HG03354 (cell line): Measurements from ENCODE around the gene EHF.
A peak's percentile ranks its signal among the peaks of the same experiment; 100 is the strongest.

Source experiments
- ATAC-seq: cut with Tn5 transposase; IDR thresholded peaks from one replicate; pipeline ENCODE4 v1.9.1; 2021; ENCODE audit warnings: mild to moderate bottlenecking; ENCODE audit not compliant: unreplicated experiment, poor library complexity, severe bottlenecking

The EHF gene

DNA sequence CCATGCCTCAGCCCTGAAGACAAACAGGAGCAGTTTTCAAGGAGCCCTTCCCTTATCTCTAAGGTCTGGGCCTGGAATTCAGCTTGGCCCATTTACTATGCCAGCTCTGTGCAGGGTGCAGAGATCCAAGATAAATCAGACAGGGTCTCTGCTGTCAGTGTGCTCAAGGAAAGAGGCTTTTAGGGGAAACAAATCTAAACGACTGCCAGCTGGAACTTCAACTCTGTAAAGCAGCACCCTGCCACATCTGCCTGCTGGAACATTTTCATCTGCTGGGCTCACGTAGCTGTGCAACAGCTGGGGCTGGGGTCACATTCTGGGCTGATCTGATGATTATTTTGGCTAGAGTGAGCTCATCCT, 19.8 kb upstream of the EHF start:
- ATAC-seq, result no peak

DNA sequence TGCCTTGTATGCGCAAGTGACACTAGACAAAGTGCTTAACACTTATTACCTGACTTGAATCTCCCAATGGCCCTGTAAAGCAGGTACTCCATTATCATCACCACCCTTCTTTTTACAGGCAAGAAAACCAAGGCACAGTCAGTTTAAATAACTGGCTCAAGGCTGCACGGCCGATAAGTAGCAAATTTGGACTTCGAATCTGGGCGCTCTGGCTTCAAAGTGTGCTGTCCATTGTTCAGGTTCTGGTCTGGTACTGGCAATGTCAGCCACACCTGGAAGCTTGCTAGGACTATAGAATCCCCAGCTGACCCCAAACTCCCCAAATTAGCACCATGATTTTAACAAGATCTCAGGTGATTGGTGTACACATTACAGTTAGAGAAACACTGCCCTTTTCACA, 19.3 kb upstream of the EHF start:
- ATAC-seq, result no peak

DNA sequence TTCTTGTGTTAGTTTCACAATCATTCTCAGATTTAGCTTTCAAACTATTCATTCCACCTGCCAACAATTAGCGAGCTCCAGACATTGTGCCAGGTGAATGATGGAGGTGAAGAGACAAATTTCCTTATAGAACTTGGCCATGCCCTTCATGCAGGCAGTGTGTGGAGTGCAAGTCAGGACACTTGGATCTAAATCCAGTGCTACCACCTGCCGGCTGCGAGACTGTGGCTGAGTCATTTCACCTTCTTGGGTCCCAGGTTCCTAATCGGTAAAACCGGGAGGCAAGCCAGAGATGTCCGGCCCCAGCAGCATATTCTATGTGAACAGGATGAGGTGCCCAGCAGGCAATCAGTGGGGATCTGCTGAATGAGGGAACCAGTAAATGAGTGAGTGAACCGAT, 18.6 kb upstream of the EHF start:
- ATAC-seq, result no peak

DNA sequence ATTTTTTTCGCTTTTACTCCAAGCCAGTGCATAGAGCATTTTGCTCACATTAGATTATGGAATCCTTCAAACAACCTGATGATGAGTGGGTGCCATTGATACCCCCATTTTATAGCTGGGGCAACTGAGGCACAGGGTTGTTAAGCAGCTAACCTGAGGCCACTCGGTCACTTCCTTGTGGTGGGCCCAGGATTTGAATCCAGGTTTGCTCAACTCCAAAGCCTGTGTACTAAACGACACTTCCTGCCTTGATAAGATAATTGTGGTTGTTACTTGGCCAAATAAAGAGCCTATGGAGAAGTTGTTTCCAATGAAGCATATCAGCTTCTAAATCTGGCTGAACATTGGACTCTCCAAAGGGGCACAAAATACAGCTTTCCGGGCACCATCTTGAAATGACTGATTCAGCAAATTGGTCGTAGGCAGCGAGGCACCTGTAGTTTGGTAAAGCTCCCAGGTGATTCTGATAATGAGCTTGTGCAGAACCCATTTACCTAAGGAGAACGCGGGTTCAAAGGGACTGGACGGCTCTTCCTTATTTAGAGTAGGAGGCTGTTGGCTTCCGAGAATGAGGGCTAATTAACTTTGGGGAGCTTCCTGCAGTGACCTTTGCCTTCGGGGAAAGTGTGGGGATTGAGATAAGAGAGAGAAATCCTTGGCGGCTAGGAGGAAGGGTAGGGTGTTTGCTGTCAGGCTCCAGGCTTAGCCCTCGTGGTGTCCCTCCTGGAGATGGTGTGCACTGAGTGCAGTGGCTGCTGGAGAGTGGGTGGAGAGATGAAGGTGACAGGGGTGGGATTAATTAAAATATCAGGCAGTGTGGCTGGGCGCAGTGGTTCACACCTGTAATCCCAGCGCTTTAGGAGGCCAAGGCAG, 17.5 kb upstream of the EHF start:
- ATAC-seq, result no peak

DNA sequence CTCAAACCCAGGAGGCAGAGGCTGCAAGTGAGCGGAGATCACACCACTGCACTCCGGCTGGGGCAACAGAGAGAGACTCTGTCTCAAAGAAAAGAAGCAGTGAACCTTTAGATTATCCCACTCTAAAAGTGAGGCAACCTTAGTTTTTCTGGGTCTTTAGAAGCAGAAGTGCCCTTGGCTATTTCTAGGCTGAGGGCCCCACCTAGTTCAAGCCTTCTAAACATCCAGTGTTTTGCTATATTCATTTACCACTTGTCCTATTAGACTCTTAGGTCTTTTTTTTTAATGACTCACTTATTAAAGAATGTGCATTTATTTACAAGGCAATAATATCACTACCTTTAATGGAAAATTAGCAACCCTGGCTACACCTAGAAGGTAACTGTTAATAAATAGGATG, 16.7 kb upstream of the EHF start:
- ATAC-seq, result no peak

DNA sequence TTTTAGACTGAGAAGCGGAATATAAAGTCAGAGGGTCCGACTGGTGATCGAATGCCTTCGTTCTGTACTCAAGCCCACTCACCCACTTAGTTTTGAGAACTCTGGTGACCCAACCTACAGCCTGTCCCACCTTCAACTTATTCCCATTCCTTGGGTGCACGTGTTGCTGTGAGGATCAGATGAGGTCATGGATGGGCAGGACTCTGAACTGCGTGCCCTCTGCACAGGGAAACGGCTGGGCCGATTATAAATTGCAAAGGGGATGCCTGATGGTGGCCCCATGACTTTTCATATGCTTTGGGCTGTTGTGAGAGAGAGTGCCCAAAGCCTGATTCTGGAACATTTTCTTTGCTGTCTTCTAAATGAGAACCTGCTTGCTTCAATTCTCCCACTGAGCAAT, 16.0 kb upstream of the EHF start:
- ATAC-seq, result no peak

DNA sequence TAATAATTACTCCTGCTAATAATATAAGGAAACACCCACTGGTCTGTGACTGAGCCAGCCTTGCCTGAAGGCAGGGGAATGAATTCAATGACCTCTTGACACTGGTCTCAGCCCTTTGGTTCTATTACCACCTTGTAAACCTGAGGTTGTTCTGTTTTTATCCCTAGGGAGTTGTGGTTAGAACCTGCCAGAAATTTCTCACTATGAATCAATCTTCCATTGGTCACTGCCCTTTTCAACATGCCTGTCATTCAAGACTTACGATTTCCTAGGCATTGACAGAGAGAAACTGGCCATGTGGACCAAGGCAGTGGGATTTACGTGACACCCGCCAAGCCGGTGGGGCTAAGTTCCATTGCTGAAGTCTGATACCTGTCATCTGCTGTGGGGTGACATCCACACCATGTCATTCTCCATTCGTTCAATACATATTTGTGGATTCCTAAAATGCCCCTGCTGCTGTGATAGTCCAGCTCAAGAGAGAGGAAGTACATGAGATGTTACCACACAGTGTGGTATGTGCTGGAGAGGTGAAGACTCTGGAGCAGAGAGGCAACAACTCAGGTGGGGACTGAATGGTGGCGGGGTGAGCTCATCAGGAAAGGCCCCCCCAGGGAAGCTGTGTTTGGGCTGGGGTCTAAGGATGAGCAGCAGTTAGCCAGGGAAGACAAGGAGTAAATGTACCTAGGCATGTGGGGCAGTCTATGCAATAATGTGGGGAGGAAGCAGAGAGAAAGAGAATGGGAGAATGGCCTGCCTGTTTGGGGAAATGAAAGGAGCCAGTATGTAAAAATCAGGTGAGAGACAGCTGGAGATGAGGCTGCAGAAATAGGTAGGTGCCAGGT, 15.2 kb upstream of the EHF start:
- no peak for ATAC-seq

DNA sequence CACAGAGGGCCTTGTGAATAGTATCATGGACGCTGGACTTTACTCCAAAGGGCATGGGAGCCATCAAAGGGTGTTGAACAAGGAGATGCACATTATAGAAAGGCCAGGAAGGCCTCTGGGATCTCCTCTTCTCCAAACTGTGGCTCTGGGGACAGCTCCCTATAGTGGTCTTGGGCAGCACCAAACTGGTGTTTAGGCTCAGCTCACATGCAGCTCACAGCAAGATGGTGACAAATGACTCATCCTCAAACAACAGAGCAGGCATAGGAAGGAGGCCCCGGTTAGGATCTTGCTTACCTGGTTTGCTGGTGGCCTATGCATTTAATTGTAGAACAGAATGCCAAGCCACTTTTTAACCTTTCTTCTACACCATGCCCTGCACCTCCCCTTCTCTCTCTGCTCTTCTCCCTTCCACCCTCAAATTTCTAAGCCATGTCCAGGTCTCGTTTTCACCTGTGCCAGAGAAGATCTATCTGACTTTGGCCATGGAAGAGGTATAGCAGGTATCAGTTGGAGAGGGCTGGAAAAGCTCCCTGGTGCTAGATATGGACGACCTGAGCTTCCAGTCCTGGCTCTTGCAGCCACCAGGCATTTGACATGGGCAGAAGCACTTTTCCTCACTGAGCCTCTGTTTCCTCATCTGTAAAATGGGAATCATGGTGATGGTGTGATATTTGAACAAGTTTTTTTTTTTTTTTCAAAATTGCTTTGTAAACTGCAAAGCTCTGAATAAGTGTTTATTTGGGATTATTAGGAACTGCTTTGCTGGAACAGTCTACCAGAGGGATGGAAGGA, 14.4 kb upstream of the EHF start:
- no peak for ATAC-seq

DNA sequence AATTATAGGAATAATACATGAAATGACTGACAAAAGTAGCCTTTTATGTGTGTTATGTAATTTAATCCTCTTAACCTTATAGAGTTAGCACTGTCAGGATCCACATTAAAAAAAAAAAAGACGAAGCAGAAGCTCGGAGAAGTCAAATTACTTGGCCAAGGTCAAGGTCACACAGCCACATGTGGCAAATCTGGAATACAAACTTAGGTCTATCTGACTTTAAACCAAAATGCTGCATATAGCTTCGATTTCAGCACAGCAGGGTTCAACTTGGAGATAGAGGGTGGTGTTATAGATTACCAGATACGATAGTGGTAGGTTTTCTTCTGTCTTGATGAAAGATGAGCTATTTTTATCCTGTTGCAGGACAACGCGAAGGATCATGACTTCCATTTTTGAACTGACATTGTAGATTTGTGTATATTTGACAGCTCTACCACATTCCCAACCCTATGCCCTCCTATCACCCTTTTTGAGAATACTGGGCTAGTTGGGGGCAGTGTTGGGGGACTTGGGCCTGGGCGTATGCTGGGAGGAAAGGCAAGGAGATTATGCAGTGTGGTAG, 11.6 kb upstream of the EHF start:
- ATAC-seq, result no peak

DNA sequence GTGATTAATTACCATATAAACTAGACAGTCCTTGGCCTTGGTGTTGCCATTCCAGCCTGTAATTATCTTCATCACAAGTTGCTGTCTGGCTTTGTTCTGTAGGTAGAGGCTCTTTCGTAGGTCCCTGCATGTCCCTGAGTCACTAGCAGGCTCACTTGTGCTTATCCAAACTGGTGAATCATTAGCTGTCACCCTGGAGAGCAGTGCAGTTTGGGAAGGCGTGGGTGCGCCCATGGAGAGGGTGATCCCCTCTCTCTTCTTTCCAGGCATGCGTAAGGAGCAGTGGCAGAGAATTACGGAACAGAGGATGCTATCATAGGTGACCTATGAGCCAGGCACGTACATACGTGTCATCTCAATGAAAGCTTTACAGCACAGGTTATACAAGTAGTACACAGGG, 11.0 kb upstream of the EHF start:
- no peak for ATAC-seq

DNA sequence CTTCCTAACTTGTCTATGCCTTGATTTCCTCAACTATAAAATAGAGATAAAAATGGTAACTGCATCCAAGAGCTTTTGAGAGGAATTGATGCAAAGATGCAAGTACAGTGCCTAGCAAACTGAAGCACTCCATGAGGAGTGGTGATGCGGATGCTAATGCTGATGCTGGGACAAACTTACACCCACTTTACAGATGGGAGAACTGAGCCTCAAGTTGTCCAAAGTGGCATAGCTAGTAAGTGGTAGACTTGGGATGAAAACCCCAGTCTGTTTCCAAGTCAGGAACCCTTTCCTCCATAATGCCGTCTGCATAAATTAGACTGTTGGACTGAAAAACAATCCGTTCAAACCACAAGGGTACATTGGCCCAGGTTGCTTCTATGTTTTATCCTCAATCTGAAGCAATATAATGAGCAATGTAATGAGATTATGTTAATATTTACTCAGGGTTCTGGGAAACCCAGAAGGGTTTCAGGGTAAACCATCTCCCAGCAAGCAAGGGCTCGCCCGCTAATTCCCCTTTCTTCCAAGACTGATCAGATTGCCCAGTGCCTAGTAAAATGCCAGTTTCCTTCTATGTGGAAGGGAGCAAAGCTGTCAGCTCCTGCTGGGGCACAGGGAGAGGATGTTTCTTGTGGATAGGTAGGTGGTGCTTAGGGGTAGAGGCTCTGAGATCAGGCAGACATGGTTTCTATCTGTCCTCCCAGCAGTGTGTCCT, 10.4 kb upstream of the EHF start:
- ATAC-seq, result no peak

DNA sequence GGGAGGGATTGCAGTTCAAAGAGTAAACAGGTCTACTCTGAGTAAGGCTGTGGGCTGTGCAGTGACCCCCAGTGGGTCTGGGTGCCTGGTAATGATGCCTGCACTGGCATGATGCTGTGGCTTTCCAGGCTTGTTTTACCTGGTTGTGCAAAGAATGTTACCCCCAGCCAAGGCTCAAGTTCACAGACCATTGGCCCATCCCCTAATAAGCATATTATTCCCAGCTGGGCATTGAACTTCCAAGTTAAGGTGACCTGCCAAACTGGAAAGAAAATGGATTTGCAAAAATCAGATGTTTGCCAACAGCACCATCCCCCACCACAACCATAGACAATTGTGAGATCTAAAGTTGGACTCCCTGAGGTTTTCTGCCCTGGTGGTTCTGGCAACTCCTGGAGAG, 7.9 kb upstream of the EHF start:
- no peak for ATAC-seq

DNA sequence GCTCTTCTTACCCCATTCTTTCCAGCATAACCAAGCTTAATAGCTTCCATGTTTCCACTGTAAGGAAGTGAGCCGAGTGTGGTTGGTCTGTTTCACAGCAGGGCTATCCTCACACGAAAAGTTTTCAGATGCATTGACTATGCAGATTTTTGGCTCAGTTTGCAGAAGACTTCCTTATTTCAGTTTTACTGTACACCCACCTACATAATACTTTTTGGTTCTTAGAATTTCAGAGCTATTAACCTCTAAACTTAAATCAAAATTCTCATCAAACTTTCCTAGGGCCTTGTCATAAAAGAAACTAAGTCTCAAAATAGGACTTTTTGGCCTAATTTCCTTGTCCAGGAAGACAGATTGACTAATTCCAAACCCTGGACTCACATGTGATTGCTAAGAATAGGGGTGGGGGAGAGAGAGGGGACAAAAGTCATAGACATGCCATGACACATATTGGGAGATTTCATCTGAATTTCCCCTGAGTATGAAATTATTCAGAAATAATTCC, 7.3 kb upstream of the EHF start:
- ATAC-seq, result peak; percentile 84

DNA sequence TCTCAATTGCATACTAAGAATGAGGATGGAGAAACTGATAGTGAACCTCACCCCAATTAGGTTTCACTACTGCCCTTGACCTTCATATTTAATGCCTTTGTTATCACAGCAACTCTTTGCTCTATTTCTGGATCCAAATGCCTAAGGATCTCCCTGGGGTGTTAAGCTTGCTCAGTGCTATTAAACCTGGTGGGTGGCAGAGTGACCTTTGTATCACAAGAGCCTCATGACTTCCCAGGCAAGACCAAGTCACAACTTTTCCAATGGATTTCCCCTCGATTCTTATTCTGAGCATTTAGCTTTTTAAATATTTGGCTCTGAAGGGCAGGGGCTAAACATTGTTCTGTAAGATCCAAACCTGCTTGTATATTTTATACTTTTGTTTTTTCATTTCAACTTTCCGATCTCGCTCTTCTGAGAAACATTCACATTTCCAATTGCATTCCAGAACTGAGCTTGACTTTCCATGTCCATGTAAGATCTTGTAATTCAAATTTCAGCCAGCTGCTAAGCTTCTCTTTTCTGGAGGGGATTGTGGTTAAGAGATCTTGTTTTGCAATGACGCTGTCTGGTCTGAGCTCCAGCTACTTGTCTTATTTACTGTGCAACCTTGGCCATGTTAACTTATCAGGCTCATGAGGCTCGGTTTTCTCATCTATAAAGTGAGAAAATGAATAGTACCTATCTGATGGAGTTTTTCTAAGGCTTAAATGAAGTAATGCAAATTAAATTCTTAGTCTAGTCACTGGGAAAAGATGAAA, 6.4 kb upstream of the EHF start:
- peak; percentile 58 for ATAC-seq

DNA sequence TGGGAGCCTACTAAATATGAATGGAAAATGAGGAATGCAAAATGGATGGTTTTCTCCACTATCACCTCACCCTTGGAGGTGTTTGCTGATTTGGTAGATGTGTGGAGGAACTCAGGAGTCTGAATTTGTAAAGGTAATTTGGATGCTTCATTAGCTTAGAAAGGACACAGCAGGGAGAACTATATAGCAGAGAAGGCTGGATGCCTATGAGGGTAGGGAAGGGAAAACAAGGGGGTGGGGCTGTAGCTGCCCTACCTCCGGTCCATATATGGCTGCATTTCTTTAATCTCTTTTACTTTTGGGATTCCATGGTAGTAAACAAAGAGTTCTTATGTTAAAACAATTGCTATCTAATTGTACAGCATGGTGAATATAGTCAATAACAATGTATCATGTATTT, 4.8 kb upstream of the EHF start:
- ATAC-seq, result no peak

DNA sequence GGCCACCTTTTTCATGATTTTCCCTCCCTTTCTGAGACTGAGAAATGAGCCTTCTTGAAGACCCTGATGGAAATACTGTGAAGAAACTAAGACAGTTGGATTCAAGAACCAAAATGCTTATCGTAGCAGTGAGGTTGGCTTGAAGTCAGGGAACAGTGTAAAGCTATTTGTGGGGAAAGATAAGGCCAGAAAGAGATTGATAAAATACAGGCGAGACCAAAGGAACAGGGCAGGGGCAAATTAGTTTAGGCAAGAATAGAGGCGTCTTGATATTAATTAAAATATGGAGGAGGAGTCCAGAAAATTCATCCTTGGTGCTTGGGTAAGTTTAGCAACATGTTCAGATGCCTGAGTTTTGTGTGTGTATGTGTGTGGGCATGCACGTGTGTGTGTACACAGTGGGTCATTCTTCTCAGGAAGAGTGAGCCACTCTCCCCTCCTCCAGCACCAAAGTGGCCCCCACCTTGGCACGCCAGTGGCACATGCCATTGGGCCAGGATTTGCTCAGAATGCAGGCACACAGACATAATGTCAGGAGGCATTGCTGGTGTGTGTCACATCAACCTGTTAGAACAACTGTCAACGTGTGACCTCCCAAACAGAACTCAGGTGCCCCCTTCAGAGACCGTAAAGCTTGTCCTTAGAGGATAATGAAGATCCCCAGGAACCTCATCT, 3.9 kb upstream of the EHF start:
- no peak for ATAC-seq

DNA sequence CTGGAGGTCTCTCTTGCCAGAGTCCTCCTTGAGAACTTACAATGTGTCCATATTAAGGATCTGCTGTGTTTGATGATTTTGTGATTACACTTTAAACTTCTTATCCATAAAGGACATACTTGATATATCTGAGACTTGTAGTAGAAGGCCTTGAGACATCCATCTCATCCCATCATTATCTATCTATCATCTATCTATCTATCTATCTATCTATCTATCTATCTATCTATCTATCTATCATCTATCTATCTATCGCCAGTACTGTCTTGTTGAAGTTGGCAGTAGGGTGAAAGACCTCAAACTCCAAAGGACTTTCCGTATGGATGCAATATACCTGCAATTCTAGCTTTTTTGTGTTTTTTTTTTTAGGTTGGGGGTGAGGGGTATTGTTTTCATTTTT, 2.5 kb upstream of the EHF start:
- ATAC-seq, result no peak

DNA sequence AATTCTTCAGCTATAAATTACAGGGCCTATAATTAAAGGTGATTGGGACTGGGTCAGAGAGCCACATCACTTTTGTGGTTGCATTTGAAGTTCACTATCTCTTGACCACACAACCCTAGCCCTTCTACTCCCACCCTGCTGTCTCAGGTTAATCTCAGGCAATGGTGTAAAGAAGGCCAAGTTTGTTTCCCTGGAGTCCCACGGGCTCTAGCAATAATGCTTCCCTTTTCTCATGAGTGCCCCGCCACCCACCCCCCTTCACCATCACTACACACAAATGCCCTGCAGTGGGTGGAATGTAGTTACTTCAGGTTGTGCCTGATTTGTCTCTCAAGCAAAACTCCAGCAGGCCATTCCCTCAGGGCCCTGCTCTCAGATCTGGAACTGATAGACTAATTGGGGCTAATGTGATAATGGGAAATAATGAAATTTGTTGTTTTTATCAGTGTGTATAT, 1.8 kb upstream of the EHF start:
- no peak for ATAC-seq
